SK-N-SH (cell line): ENCODE data around the gene METTL1. TPM values are rescaled to one million over a fixed set of nuclear protein-coding genes. Genes with fewer than 3 reads are reported as not detected.
A peak's percentile ranks its signal among the peaks of the same experiment; 100 is the strongest.

Experiments used
- CTCF ChIA-PET: fragments of 300-600, 350-600 bp; formaldehyde crosslinking; extraction: SDS; loops from one replicate; lab custom pipeline; 2021; lab: Yijun Ruan, JAX
- POLR2A ChIA-PET: fragments of 350-600 bp; sonication (Branson Sonifier 250); formaldehyde crosslinking; extraction: SDS; loops from one replicate; lab custom pipeline; 2020; ENCODE audit warnings: antibody characterized with exemption, inconsistent platforms; lab: Yijun Ruan, JAX
- DNase-seq: peaks from one replicate; pipeline ENCODE4 v3.0.0; 2012
- H2AFZ ChIP-seq: fragments of 200-600 bp; sonication (generic); 2 replicates; pipeline ENCODE4 v1.8.1; 2016; ENCODE audit warnings: antibody characterized with exemption, mild to moderate bottlenecking, low read depth
- H3F3A ChIP-seq: fragments of 200-600 bp; sonication (generic); replicated peaks from 2 replicates; pipeline ENCODE3; 2016; ENCODE audit warnings: antibody characterized with exemption, mild to moderate bottlenecking; ENCODE audit not compliant: insufficient read depth
- H3K27ac ChIP-seq, 2 experiments: fragments of 200-500 bp in 1 of 2; fragments of 200-600 bp in 1 of 2; sonication (Bioruptor generic) in 1 of 2; sonication (generic), shearing (Covaris generic) in 1 of 2; 2 replicates each; pipeline versions ENCODE4 v1.5.1 to v1.6.1; 2014 to 2016; ENCODE audit warnings: low read depth in 2 of 2, inconsistent platforms in 1 of 2, low read length in 1 of 2, mild to moderate bottlenecking in 1 of 2, mixed read lengths in 1 of 2
- H3K27me3 ChIP-seq: fragments of 200-600 bp; sonication (generic), shearing (Covaris generic); 2 replicates; pipeline ENCODE4 v1.6.1; 2016; ENCODE audit warnings: mixed run types; ENCODE audit not compliant: insufficient read depth
- H3K36me3 ChIP-seq, 2 experiments: fragments of 200-500 bp in 1 of 2; fragments of 200-600 bp in 1 of 2; sonication (Bioruptor generic) in 1 of 2; sonication (generic) in 1 of 2; replicated peaks in 1 of 2; 2 replicates each; pipeline versions ENCODE3 to v1.5.1; 2014 to 2016; ENCODE audit warnings: low read length in 1 of 2, mild to moderate bottlenecking in 1 of 2; ENCODE audit not compliant: insufficient read depth in 2 of 2, control insufficient read depth in 1 of 2
- H3K4me1 ChIP-seq, 2 experiments: fragments of 200-500 bp in 1 of 2; fragments of 200-600 bp in 1 of 2; sonication (Bioruptor generic) in 1 of 2; sonication (generic), shearing (Covaris generic) in 1 of 2; 2 replicates each; pipeline versions ENCODE4 v1.5.1 to v1.6.1; 2014 to 2016; ENCODE audit warnings: low read depth in 1 of 2, low read length in 1 of 2, mixed run types in 1 of 2; ENCODE audit not compliant: insufficient read depth in 2 of 2, control insufficient read depth in 1 of 2
- H3K4me2 ChIP-seq: fragments of 200-600 bp; sonication (generic), shearing (Covaris generic); 2 replicates; pipeline ENCODE4 v1.6.1; 2017; ENCODE audit warnings: mixed run types
- H3K4me3 ChIP-seq, 2 experiments: fragments of 200-500 bp in 1 of 2; fragments of 200-600 bp in 1 of 2; sonication (Bioruptor generic) in 1 of 2; sonication (generic), shearing (Covaris generic) in 1 of 2; 2 replicates each; pipeline versions ENCODE4 v1.5.1 to v1.8.1; 2014 to 2016; ENCODE audit warnings: low read depth in 2 of 2, inconsistent platforms in 1 of 2, low read length in 1 of 2, mild to moderate bottlenecking in 1 of 2, mixed read lengths in 1 of 2, moderate library complexity in 1 of 2
- H3K79me2 ChIP-seq: fragments of 200-600 bp; sonication (generic); 2 replicates; pipeline ENCODE4 v1.8.1; 2017; ENCODE audit warnings: mild to moderate bottlenecking; ENCODE audit not compliant: insufficient read depth
- H3K9ac ChIP-seq: fragments of 200-600 bp; sonication (generic); 2 replicates; pipeline ENCODE4 v1.6.1; 2017; ENCODE audit warnings: mixed run types
- H3K9me2 ChIP-seq: fragments of 200-600 bp; sonication (generic); 2 replicates; pipeline ENCODE4 v1.6.1; 2017; ENCODE audit warnings: mixed run types
- H3K9me3 ChIP-seq: fragments of 200-600 bp; sonication (generic); 2 replicates; pipeline ENCODE4 v1.6.1; 2017; ENCODE audit warnings: mixed run types, mild to moderate bottlenecking, moderate library complexity
- H4K20me1 ChIP-seq: fragments of 200-600 bp; sonication (generic); 2 replicates; pipeline ENCODE4 v1.6.1; 2017; ENCODE audit warnings: mild to moderate bottlenecking, mixed run types; ENCODE audit not compliant: insufficient read depth
- CHD2 ChIP-seq: fragments of 150-350 bp; IDR thresholded peaks from 2 replicates; pipeline ENCODE4 v1.6.1; 2018; ENCODE audit warnings: low read length; ENCODE audit not compliant: partially characterized antibody
- FOSL2 ChIP-seq: IDR thresholded peaks from 2 replicates; pipeline ENCODE4 v1.4.0; 2012; ENCODE audit warnings: low read depth, mild to moderate bottlenecking, moderate library complexity, borderline replicate concordance
- FOXJ3 ChIP-seq: sonication (generic); formaldehyde crosslinking; IDR thresholded peaks from 2 replicates; pipeline ENCODE4 v1.5.1; 2020; ENCODE audit warnings: mild to moderate bottlenecking, missing genetic modification reagents
- GABPA ChIP-seq: IDR thresholded peaks from 2 replicates; pipeline ENCODE4 v1.4.0; 2012; ENCODE audit warnings: low read depth, mild to moderate bottlenecking
- GATA2 ChIP-seq: sonication (generic); formaldehyde crosslinking; IDR thresholded peaks from 2 replicates; pipeline ENCODE4 v1.5.0; 2020; ENCODE audit warnings: mild to moderate bottlenecking, missing genetic modification reagents
- JUND ChIP-seq: IDR thresholded peaks from 2 replicates; pipeline ENCODE4 v1.4.0; 2012
- NFIC ChIP-seq: IDR thresholded peaks from 2 replicates; pipeline ENCODE4 v1.4.0; 2012; ENCODE audit warnings: borderline replicate concordance
- NRF1 ChIP-seq: IDR thresholded peaks from 2 replicates; pipeline ENCODE4 v1.6.1; 2012; ENCODE audit warnings: low read depth, mild to moderate bottlenecking, low read length
- POLR2AphosphoS5 ChIP-seq: IDR thresholded peaks from 2 replicates; pipeline ENCODE4 v1.6.1; 2012; ENCODE audit warnings: low read depth, low read length
- RAD21 ChIP-seq: IDR thresholded peaks from 2 replicates; pipeline ENCODE4 v1.6.1; 2012; ENCODE audit warnings: mild to moderate bottlenecking, low read length
- RFX5 ChIP-seq: IDR thresholded peaks from 2 replicates; pipeline ENCODE4 v1.6.1; 2012; ENCODE audit warnings: mild to moderate bottlenecking, improper control_type of control experiment, low read length
- SIN3A ChIP-seq: IDR thresholded peaks from 2 replicates; pipeline ENCODE4 v1.6.1; 2012; ENCODE audit warnings: low read depth, mild to moderate bottlenecking, low read length, moderate library complexity, borderline replicate concordance
- SMC3 ChIP-seq: IDR thresholded peaks from 2 replicates; pipeline ENCODE4 v1.6.1; 2012; ENCODE audit warnings: low read depth, low read length, improper control_type of control experiment
- YY1 ChIP-seq: IDR thresholded peaks from 2 replicates; pipeline ENCODE4 v1.4.0; 2012; ENCODE audit warnings: low read depth, mild to moderate bottlenecking
- WGBS: methylation state at CpG from one replicate; pipeline ENCODE4 v1.1.6; 2017; ENCODE audit warnings: low lambda C conversion rate; 5-methylcytosine and 5-hydroxymethylcytosine counted together
- polyA plus RNA-seq, 3 experiments: library from polyadenylated mRNA; depleted of rRNA; stranded (reverse); fragments of >200 nt; gene quantifications; 2 replicates each; pipeline ENCODE4 v1.2.3, GENCODE V29; 2012
- TF ChIP-seq, protein P1 (sequence below): IDR thresholded peaks from 2 replicates; pipeline ENCODE4 v1.4.0; 2012; ENCODE audit warnings: low read depth, borderline replicate concordance
- TF ChIP-seq, protein P2 (sequence below): IDR thresholded peaks from 2 replicates; pipeline ENCODE4 v1.4.0; 2012; ENCODE audit warnings: low read depth
- TF ChIP-seq, protein P3 (sequence below): fragments of 150-350 bp; IDR thresholded peaks from 2 replicates; pipeline ENCODE4 v1.6.1; 2016; ENCODE audit warnings: mild to moderate bottlenecking, low read depth, low read length

METTL1 gene
- polyA plus RNA-seq, 1 of the 3 experiments (the other 2 are of a cell fraction): 28.0 TPM

DNA sequence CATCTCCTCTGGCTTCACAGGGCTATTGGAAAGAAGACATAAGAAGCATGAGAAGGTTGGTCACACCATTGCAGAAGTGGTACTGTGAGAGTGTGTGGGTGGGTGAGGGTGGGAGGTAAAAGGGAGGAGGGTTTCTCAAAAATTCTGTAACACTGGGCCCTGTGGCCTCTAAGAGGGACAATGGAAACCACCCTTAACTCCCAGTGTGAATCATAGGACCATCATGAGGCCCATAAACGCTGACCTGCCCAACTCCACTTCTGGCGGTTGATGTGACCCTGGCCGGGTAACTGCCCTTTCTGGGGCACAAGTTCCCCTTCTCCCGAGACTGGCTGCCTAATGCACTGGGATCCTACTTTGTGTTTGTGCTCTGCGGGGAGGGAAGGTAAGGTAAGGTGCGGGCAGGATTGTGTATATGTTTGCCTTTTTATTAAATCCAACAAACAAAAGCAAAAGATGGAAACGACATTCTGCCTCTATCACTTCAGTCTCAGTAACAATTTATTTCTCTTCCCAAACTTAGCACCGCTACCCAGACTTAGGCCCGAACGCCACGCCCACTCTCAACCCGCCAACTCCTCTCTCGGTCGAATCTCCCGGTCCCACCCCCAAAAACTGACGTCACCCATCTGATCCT lies 551 bp downstream of the METTL1 start:
- Histone ChIP-seq H4K20me1 (no peaks in the 10 kb centered on the region), H3K79me2 (peaks cover 33% of the 10 kb centered on the region), H3K36me3 (peaks cover 9 to 21% of the 10 kb centered on the region in 2 experiments), H3K4me3 (peak overlapping the region; percentile 60 to 78), H3K4me2 (peak overlapping the region; percentile 93), H2AFZ (peak overlapping the region; percentile 88), H3K27ac (peak overlapping the region; percentile 65 to 92), H3K27me3 (no peaks in the 10 kb centered on the region), H3K4me1 (peaks cover 3 to 19% of the 10 kb centered on the region in 2 experiments; a peak in 1 of 4 replicates), H3K9me2 (no peaks in the 10 kb centered on the region), H3K9ac (peak overlapping the region; percentile 88), H3K9me3 (no peaks in the 10 kb centered on the region), H3F3A (peaks cover 3% of the 10 kb centered on the region)
- CTCF ChIA-PET: interaction anchor here (0.8 to 2.0 kb wide), 7 partner anchors 10 to 45 kb away, joined by 3 to 11 read pairs (median 4); partner anchors contain the start of gene TSFM
- no peak for TF ChIP-seq GABPA
- 0 out of 2 replicates have a peak, but pooled peaks have one; percentile 3 for TF ChIP-seq FOSL2
- TF ChIP-seq YY1: no peak
- POLR2A ChIA-PET: no interaction called here
- DNase-seq: peak; percentile 93
- WGBS: 2% methylated on average over 15 of the region's 16 CpGs

DNA sequence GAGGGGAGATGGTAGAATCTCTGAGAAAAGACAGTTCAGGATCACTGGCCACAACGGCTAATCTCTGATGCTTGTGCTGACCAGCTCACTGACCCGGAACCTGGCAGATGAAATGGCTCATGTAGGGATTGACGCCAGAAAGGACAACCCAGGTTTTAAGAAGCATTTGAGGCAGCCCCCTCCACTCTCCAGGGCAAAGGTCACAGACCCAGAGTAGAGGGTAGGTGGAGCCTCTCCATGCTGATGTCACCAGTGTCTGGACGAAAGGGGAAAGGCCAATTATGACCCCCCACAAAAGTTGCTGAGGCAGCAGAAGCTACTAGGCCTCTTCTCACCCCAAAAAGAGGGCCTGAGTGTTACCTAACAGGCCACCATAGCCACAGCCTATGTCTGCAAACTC lies 1.2 kb downstream of the METTL1 start:
- ChIA-PET POLR2A (no interaction called here), CTCF (interaction anchor here (1.0 to 2.0 kb wide), 3 partner anchors 11 to 15 kb away, joined by 3 to 11 read pairs (median 4); partner anchors contain the start of gene TSFM)
- H3K4me2 ChIP-seq: peak overlapping the region; percentile 93
- 89% methylated on average over 4 of the region's 4 CpGs for WGBS
- H2AFZ ChIP-seq: no peak overlapping the region
- no peak for TF ChIP-seq POLR2AphosphoS5
- no peak for TF ChIP-seq RAD21
- no peak for TF ChIP-seq CHD2
- TF ChIP-seq FOXJ3 (CRISPR knock-in tag): no peak
- no peak for TF ChIP-seq FOSL2
- no peak for TF ChIP-seq NRF1
- no peaks in the 10 kb centered on the region; the same call in 1 of the 2 replicates for H3K27me3 ChIP-seq
- peaks cover 3 to 25% of the 10 kb centered on the region in 2 experiments; a peak in 1 of 4 replicates for H3K4me1 ChIP-seq
- peaks cover 3% of the 10 kb centered on the region for H3F3A ChIP-seq
- H3K4me3 ChIP-seq: peak overlapping the region; percentile 60 to 78; a peak in 2 of 4 replicates
- H3K9me2 ChIP-seq: no peaks in the 10 kb centered on the region
- peak overlapping the region in 1 of 2 experiments; percentile 92; a peak in 2 of 4 replicates for H3K27ac ChIP-seq
- H3K9ac ChIP-seq: peak overlapping the region; percentile 88; the same call in 1 of the 2 replicates
- H3K9me3 ChIP-seq: no peaks in the 10 kb centered on the region
- H3K36me3 ChIP-seq: peaks cover 9 to 20% of the 10 kb centered on the region in 2 experiments
- peaks cover 33% of the 10 kb centered on the region for H3K79me2 ChIP-seq
- no peaks in the 10 kb centered on the region for H4K20me1 ChIP-seq
- no peak for DNase-seq

DNA sequence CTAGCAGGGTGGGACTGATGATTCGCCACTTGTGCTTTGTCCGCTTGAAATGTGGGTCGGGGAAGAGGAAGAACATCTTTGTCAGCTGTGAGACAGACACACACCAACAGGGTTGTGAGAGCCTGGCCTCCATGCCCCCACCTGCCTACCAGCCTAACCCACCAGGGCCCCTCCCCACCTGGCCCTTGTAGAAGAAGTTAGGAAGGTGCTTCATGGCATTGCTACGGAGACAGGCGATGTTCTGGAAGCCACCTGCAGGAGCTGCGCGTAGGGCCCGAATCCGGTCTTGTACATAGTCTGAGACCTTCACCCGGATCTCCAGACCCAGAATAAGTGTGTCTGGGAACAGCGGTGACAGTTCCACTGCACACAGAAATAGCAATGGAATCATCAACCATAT lies 2.3 kb downstream of the METTL1 start:
- Histone ChIP-seq H3K36me3 (peaks cover 8 to 19% of the 10 kb centered on the region in 2 experiments), H3K9ac (no peak overlapping the region), H2AFZ (no peak overlapping the region), H3K4me2 (no peak overlapping the region), H3K4me3 (no peak overlapping the region), H3K27me3 (no peaks in the 10 kb centered on the region; the same call in 1 of the 2 replicates), H3K4me1 (peaks cover 3 to 37% of the 10 kb centered on the region in 2 experiments; a peak in 1 of 4 replicates), H3K9me2 (no peaks in the 10 kb centered on the region), H3K79me2 (peaks cover 33% of the 10 kb centered on the region), H3K9me3 (no peaks in the 10 kb centered on the region), H3F3A (peaks cover 3% of the 10 kb centered on the region), H4K20me1 (no peaks in the 10 kb centered on the region), H3K27ac (no peak overlapping the region)
- ChIA-PET POLR2A (no interaction called here), CTCF (interaction anchor here (1.2 to 2.0 kb wide), 2 partner anchors 10 to 13 kb away, joined by 4 to 11 read pairs; no protein-coding TSS in a partner anchor)
- WGBS: 95% methylated on average over 10 of the region's 11 CpGs
- no peak for DNase-seq
- TF ChIP-seq FOXJ3 (CRISPR knock-in tag) (no peak), SIN3A (no peak), SMC3 (no peak), FOSL2 (no peak), GATA2 (CRISPR knock-in tag) (no peak), NFIC (no peak), CHD2 (no peak), RFX5 (no peak), JUND (no peak)
- TF ChIP-seq, protein P1, sequence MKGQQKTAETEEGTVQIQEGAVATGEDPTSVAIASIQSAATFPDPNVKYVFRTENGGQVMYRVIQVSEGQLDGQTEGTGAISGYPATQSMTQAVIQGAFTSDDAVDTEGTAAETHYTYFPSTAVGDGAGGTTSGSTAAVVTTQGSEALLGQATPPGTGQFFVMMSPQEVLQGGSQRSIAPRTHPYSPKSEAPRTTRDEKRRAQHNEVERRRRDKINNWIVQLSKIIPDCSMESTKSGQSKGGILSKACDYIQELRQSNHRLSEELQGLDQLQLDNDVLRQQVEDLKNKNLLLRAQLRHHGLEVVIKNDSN: no peak
- TF ChIP-seq, protein P2, sequence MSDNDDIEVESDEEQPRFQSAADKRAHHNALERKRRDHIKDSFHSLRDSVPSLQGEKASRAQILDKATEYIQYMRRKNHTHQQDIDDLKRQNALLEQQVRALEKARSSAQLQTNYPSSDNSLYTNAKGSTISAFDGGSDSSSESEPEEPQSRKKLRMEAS: no peak
- TF ChIP-seq, protein P3, sequence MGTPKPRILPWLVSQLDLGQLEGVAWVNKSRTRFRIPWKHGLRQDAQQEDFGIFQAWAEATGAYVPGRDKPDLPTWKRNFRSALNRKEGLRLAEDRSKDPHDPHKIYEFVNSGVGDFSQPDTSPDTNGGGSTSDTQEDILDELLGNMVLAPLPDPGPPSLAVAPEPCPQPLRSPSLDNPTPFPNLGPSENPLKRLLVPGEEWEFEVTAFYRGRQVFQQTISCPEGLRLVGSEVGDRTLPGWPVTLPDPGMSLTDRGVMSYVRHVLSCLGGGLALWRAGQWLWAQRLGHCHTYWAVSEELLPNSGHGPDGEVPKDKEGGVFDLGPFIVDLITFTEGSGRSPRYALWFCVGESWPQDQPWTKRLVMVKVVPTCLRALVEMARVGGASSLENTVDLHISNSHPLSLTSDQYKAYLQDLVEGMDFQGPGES: no peak
